IMR-90 (cell line): ENCODE measurements around the gene NR0B2. TPM values are rescaled to one million over a fixed set of nuclear protein-coding genes. Genes with fewer than 3 reads are reported as not detected.

Experiments
- ATAC-seq: fragments of 200-7000 bp; cut with Tn5 transposase; 2 replicates; pipeline ENCODE4 v1.9.1; 2020; ENCODE audit warnings: low read depth, mild to moderate bottlenecking, moderate library complexity
- BruUV-seq: library from RNA; stranded (reverse); fragments of 400-500 nt; replicated peaks from 2 replicates; lab custom pipeline; 2021; lab: Mats Ljungman, UMichigan
- CTCF ChIA-PET: fragments of 300-600 bp; formaldehyde crosslinking; extraction: SDS; loops from one replicate; lab custom pipeline; 2021; ENCODE audit warnings: antibody characterized with exemption; lab: Yijun Ruan, JAX
- POLR2A ChIA-PET: fragments of 300-600 bp; sonication (Branson Sonifier 250); formaldehyde crosslinking; loops from one replicate; lab custom pipeline; 2022; ENCODE audit warnings: antibody characterized with exemption; ENCODE audit not compliant: unreplicated experiment; lab: Charles Lee
- DNase-seq: peaks from one replicate; pipeline ENCODE4 v3.0.0; 2013
- H2AFZ ChIP-seq: replicated peaks from 2 replicates; pipeline ENCODE3; 2013; ENCODE audit warnings: low read length, mild to moderate bottlenecking; ENCODE audit not compliant: poor library complexity
- H2AK5ac ChIP-seq: 2 replicates; pipeline ENCODE4 v1.6.1; 2013; ENCODE audit warnings: low read depth, low read length, inconsistent platforms
- H2AK9ac ChIP-seq: replicated peaks from 2 replicates; pipeline ENCODE3; 2013; ENCODE audit warnings: mild to moderate bottlenecking, low read depth, low read length, moderate library complexity; ENCODE audit not compliant: poor library complexity
- H2BK120ac ChIP-seq: 2 replicates; pipeline ENCODE4 v1.6.1; 2013; ENCODE audit warnings: low read depth, low read length, inconsistent platforms
- H2BK15ac ChIP-seq: 3 replicates; pipeline ENCODE4 v1.6.1; 2013; ENCODE audit warnings: low read depth, low read length, inconsistent platforms
- H2BK20ac ChIP-seq: 2 replicates; pipeline ENCODE4 v1.6.1; 2013; ENCODE audit warnings: low read depth, mild to moderate bottlenecking, inconsistent platforms, low read length, moderate library complexity
- H2BK5ac ChIP-seq: 2 replicates; pipeline ENCODE4 v1.6.1; 2013; ENCODE audit warnings: mild to moderate bottlenecking, low read depth, low read length, inconsistent platforms; ENCODE audit not compliant: poor library complexity, severe bottlenecking
- H3K14ac ChIP-seq: replicated peaks from 2 replicates; pipeline ENCODE4 v1.6.1; 2013; ENCODE audit warnings: low read depth, low read length, inconsistent platforms
- H3K18ac ChIP-seq: 2 replicates; pipeline ENCODE4 v1.6.1; 2013; ENCODE audit warnings: low read depth, low read length, control low read depth
- H3K23ac ChIP-seq: 2 replicates; pipeline ENCODE4 v1.6.1; 2013; ENCODE audit warnings: low read depth, low read length, inconsistent platforms
- H3K27ac ChIP-seq: 2 replicates; pipeline ENCODE4 v1.5.1; 2013; ENCODE audit warnings: mild to moderate bottlenecking, control low read depth, low read length; ENCODE audit not compliant: insufficient read depth
- H3K27me3 ChIP-seq: 2 replicates; pipeline ENCODE4 v1.6.1; 2013; ENCODE audit warnings: low read length; ENCODE audit not compliant: control insufficient read depth, insufficient read depth
- H3K36me3 ChIP-seq: 2 replicates; pipeline ENCODE4 v1.6.1; 2013; ENCODE audit warnings: low read length, mixed read lengths; ENCODE audit not compliant: control insufficient read depth, insufficient read depth
- H3K4ac ChIP-seq: 2 replicates; pipeline ENCODE4 v1.6.1; 2013; ENCODE audit warnings: low read depth, low read length, inconsistent platforms
- H3K4me1 ChIP-seq: 2 replicates; pipeline ENCODE4 v1.6.1; 2013; ENCODE audit warnings: low read length, mixed read lengths; ENCODE audit not compliant: control insufficient read depth, insufficient read depth
- H3K4me2 ChIP-seq: 2 replicates; pipeline ENCODE4 v1.6.1; 2013; ENCODE audit warnings: low read depth, mild to moderate bottlenecking, control low read depth, low read length, moderate library complexity
- H3K4me3 ChIP-seq: 2 replicates; pipeline ENCODE4 v1.5.1; 2013; ENCODE audit warnings: low read depth, mild to moderate bottlenecking, control low read depth, low read length, moderate library complexity; ENCODE audit not compliant: insufficient read depth
- H3K56ac ChIP-seq: 2 replicates; pipeline ENCODE4 v1.6.1; 2013; ENCODE audit warnings: low read length, inconsistent platforms; ENCODE audit not compliant: insufficient read depth; ENCODE audit errors: extremely low read depth
- H3K79me1 ChIP-seq, 2 experiments: 2 replicates each; pipeline ENCODE4 v1.6.1; 2013; ENCODE audit warnings: low read length in 2 of 2, inconsistent platforms in 1 of 2, low read depth in 1 of 2
- H3K9ac ChIP-seq: 2 replicates; pipeline ENCODE4 v1.6.1; 2013; ENCODE audit warnings: low read depth, low read length, control low read depth
- H3K9me1 ChIP-seq: 2 replicates; pipeline ENCODE4 v1.6.1; 2013; ENCODE audit warnings: low read length, inconsistent platforms; ENCODE audit not compliant: insufficient read depth
- H3K9me3 ChIP-seq: 2 replicates; pipeline ENCODE4 v1.6.1; 2013; ENCODE audit warnings: low read length; ENCODE audit not compliant: control insufficient read depth, insufficient read depth
- H4K20me1 ChIP-seq: 2 replicates; pipeline ENCODE4 v1.6.1; 2013; ENCODE audit warnings: low read length, inconsistent platforms; ENCODE audit not compliant: insufficient read depth
- H4K5ac ChIP-seq: 2 replicates; pipeline ENCODE4 v1.6.1; 2013; ENCODE audit warnings: mild to moderate bottlenecking, low read depth, low read length, control low read depth
- H4K8ac ChIP-seq, 2 experiments: 2 replicates each; pipeline ENCODE4 v1.6.1; 2013; ENCODE audit warnings: low read depth in 2 of 2, low read length in 2 of 2, control low read depth in 1 of 2, inconsistent platforms in 1 of 2
- H4K91ac ChIP-seq: 2 replicates; pipeline ENCODE4 v1.6.1; 2013; ENCODE audit warnings: low read depth, low read length, inconsistent platforms; ENCODE audit not compliant: insufficient read depth
- BHLHE40 ChIP-seq: fragments of 150-350 bp; IDR thresholded peaks from 2 replicates; pipeline ENCODE4 v1.6.1; 2016; ENCODE audit warnings: mild to moderate bottlenecking, low read depth, low read length
- CEBPB ChIP-seq: IDR thresholded peaks from 2 replicates; pipeline ENCODE4 v1.6.1; 2012; ENCODE audit warnings: low read depth, low read length, improper control_type of control experiment
- CHD1 ChIP-seq: IDR thresholded peaks from 2 replicates; pipeline ENCODE4 v1.6.1; 2012; ENCODE audit warnings: low read depth, low read length, improper control_type of control experiment
- FOS ChIP-seq: fragments of 150-350 bp; IDR thresholded peaks from 2 replicates; pipeline ENCODE4 v1.6.1; 2016; ENCODE audit warnings: low read depth, low read length
- MAFK ChIP-seq: IDR thresholded peaks from 2 replicates; pipeline ENCODE4 v1.6.1; 2012; ENCODE audit warnings: low read depth, low read length, improper control_type of control experiment
- MAZ ChIP-seq: IDR thresholded peaks from 2 replicates; pipeline ENCODE4 v1.6.1; 2012; ENCODE audit warnings: low read depth, mild to moderate bottlenecking, low read length, improper control_type of control experiment, moderate library complexity, borderline replicate concordance
- MXI1 ChIP-seq: IDR thresholded peaks from 2 replicates; pipeline ENCODE4 v1.6.1; 2012; ENCODE audit warnings: low read depth, mild to moderate bottlenecking, low read length, moderate library complexity, borderline replicate concordance
- NFE2L2 ChIP-seq: fragments of 150-350 bp; IDR thresholded peaks from 2 replicates; pipeline ENCODE4 v1.6.1; 2016; ENCODE audit warnings: low read depth, mild to moderate bottlenecking, low read length
- POLR2A ChIP-seq: IDR thresholded peaks from 2 replicates; pipeline ENCODE4 v1.6.1; 2012; ENCODE audit warnings: mild to moderate bottlenecking, low read depth, low read length
- RAD21 ChIP-seq: IDR thresholded peaks from 2 replicates; pipeline ENCODE4 v1.6.1; 2012; ENCODE audit warnings: low read length, improper control_type of control experiment
- RCOR1 ChIP-seq: IDR thresholded peaks from 2 replicates; pipeline ENCODE4 v1.6.1; 2012; ENCODE audit warnings: mild to moderate bottlenecking, low read length, improper control_type of control experiment; ENCODE audit not compliant: insufficient replicate concordance
- RFX5 ChIP-seq: IDR thresholded peaks from 2 replicates; pipeline ENCODE4 v1.8.0; 2012; ENCODE audit warnings: low read depth, mild to moderate bottlenecking, low read length, moderate library complexity
- SMC3 ChIP-seq: fragments of 150-350 bp; IDR thresholded peaks from 2 replicates; pipeline ENCODE4 v1.6.1; 2016; ENCODE audit warnings: low read depth, mild to moderate bottlenecking, antibody characterized with exemption, low read length, moderate library complexity
- WGBS, 2 experiments: methylation state at CpG; one replicate each; pipeline versions ENCODE4 v1.1.5 to v1.1.7; 2013; ENCODE audit warnings: missing lambda C conversion rate in 2 of 2; ENCODE audit not compliant: insufficient read length in 1 of 2; ENCODE audit errors: extremely low coverage in 2 of 2; 5-methylcytosine and 5-hydroxymethylcytosine counted together
- dilution Hi-C: fragments of 300-500 bp; cut with HindIII; formaldehyde crosslinking; loops from one replicate; pipeline ENCODE4 v1.14.3; 2018; ENCODE audit warnings: low sequenced_read_pairs; ENCODE audit not compliant: unreplicated experiment
- in situ Hi-C: fragments of 300-500 bp; cut with MboI; formaldehyde crosslinking; loops from 3 replicates; pipeline ENCODE4 v1.14.3; 2019; ENCODE audit warnings: low sequenced_read_pairs, inconsistent platforms, mixed read lengths
- intact Hi-C: fragments of 100-400 bp; cut with micrococcal nuclease; formaldehyde crosslinking; loops from 2 replicates; pipeline ENCODE4 v1.10.0; 2022
- polyA plus RNA-seq, 3 experiments: library from polyadenylated mRNA; depleted of rRNA; stranded (reverse); fragments of >200 nt; gene quantifications; 2 replicates each; pipeline ENCODE4 v1.2.3, GENCODE V29; 2012; ENCODE audit warnings: low replicate concordance in 1 of 3
- total RNA-seq: library from RNA; depleted of rRNA; stranded (reverse); fragments of >200 nt; gene quantifications from 2 replicates; pipeline ENCODE4 v1.2.3, GENCODE V29; 2012
- TF ChIP-seq, protein P1 (sequence below): conservative IDR thresholded peaks from 2 replicates; pipeline ENCODE4 v1.5.1; 2012; ENCODE audit warnings: mild to moderate bottlenecking, low read depth, low read length, improper control_type of control experiment
- TF ChIP-seq, protein P2 (sequence below): fragments of 150-350 bp; IDR thresholded peaks from 2 replicates; pipeline ENCODE4 v1.6.1; 2016; ENCODE audit warnings: low read depth, mild to moderate bottlenecking, low read length, moderate library complexity, borderline replicate concordance
- TF ChIP-seq, protein P3 (sequence below): fragments of 150-350 bp; IDR thresholded peaks from 2 replicates; pipeline ENCODE4 v1.6.1; 2017; ENCODE audit warnings: mild to moderate bottlenecking, antibody characterized with exemption, low read length, low read depth

NR0B2 gene
- total and polyA plus RNA-seq, 2 of the 4 experiments (the other 2 are of a cell fraction): not detected

DNA sequence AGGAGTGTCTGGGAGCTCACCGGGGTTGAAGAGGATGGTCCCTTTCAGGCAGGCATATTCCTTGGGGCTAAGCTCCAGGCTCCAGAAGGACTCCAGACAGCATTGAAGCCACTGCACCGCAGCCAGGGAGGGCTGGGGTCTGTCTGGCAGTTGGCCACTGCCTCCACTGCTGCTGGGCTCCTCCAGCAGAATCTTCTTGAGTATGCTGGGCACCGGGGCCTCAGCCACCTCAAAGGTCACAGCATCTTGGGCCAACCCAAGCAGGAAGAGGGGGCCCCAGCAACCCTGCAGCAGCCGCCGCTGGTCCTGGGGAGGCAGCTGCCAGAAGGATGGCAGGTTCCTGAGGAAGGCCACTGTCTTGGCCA is 404 bp downstream of the NR0B2 start:
- H3K79me1 ChIP-seq: no peaks in the 10 kb centered on the region
- H2AFZ ChIP-seq: no peak overlapping the region
- no peak overlapping the region for H3K56ac ChIP-seq
- no peak overlapping the region for H2BK5ac ChIP-seq
- no peaks in the 10 kb centered on the region for H3K9me3 ChIP-seq
- H4K20me1 ChIP-seq: no peaks in the 10 kb centered on the region
- H4K91ac ChIP-seq: no peak overlapping the region
- no peak overlapping the region for H3K4me3 ChIP-seq
- no peak overlapping the region for H2BK120ac ChIP-seq
- no TSS peak for BruUV-seq
- no peak overlapping the region for H3K27ac ChIP-seq
- H3K23ac ChIP-seq: no peak overlapping the region
- H3K9me1 ChIP-seq: no peaks in the 10 kb centered on the region
- TF ChIP-seq, protein P1, sequence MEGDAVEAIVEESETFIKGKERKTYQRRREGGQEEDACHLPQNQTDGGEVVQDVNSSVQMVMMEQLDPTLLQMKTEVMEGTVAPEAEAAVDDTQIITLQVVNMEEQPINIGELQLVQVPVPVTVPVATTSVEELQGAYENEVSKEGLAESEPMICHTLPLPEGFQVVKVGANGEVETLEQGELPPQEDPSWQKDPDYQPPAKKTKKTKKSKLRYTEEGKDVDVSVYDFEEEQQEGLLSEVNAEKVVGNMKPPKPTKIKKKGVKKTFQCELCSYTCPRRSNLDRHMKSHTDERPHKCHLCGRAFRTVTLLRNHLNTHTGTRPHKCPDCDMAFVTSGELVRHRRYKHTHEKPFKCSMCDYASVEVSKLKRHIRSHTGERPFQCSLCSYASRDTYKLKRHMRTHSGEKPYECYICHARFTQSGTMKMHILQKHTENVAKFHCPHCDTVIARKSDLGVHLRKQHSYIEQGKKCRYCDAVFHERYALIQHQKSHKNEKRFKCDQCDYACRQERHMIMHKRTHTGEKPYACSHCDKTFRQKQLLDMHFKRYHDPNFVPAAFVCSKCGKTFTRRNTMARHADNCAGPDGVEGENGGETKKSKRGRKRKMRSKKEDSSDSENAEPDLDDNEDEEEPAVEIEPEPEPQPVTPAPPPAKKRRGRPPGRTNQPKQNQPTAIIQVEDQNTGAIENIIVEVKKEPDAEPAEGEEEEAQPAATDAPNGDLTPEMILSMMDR: no peak
- TF ChIP-seq RFX5 (no peak), CEBPB (no peak), NFE2L2 (no peak), FOS (no peak), MAZ (no peak), BHLHE40 (no peak), RAD21 (no peak), RCOR1 (no peak), POLR2A (no peak), CHD1 (no peak), MXI1 (no peak), MAFK (no peak), SMC3 (no peak)
- TF ChIP-seq, protein P2, sequence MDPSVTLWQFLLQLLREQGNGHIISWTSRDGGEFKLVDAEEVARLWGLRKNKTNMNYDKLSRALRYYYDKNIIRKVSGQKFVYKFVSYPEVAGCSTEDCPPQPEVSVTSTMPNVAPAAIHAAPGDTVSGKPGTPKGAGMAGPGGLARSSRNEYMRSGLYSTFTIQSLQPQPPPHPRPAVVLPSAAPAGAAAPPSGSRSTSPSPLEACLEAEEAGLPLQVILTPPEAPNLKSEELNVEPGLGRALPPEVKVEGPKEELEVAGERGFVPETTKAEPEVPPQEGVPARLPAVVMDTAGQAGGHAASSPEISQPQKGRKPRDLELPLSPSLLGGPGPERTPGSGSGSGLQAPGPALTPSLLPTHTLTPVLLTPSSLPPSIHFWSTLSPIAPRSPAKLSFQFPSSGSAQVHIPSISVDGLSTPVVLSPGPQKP: no peak
- TF ChIP-seq, protein P3, sequence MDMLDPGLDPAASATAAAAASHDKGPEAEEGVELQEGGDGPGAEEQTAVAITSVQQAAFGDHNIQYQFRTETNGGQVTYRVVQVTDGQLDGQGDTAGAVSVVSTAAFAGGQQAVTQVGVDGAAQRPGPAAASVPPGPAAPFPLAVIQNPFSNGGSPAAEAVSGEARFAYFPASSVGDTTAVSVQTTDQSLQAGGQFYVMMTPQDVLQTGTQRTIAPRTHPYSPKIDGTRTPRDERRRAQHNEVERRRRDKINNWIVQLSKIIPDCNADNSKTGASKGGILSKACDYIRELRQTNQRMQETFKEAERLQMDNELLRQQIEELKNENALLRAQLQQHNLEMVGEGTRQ: no peak
- no peak overlapping the region for H3K4ac ChIP-seq
- ATAC-seq (no peak), DNase-seq (no peak)
- ChIA-PET CTCF (no interaction called here), POLR2A (no interaction called here)
- no peaks in the 10 kb centered on the region for H3K36me3 ChIP-seq
- H3K4me2 ChIP-seq: no peak overlapping the region
- no peak overlapping the region for H4K5ac ChIP-seq
- no peak overlapping the region for H2BK15ac ChIP-seq
- H2BK20ac ChIP-seq: no peak overlapping the region
- no peak overlapping the region for H2AK5ac ChIP-seq
- no peak overlapping the region for H3K9ac ChIP-seq
- H3K4me1 ChIP-seq: no peaks in the 10 kb centered on the region
- WGBS, 2 experiments: 77% methylated on average over 4 of the region's 5 CpGs; no CpG with 5 or more reads in 1 of the 2 experiments
- in situ Hi-C loops: no loop called here
- intact Hi-C loops: no loop called here
- no peak overlapping the region for H2AK9ac ChIP-seq
- no peak overlapping the region for H3K18ac ChIP-seq
- H3K14ac ChIP-seq: no peak overlapping the region
- dilution Hi-C loops: no loop called here
- no peak overlapping the region for H4K8ac ChIP-seq
- peaks cover 20% of the 10 kb centered on the region for H3K27me3 ChIP-seq
